ENCODE measurements around the gene LRRC26.

Gene LRRC26

GRCh38 chr9:137169896-137170358 lies at the start of gene LRRC26:
Gene LRRC26, minus strand, starts transcription at chr9:137170051. Its CDS starts 108 bp downstream, at chr9:137169943.
- no peak for DNase-seq (ENCODE audit: low spot score)

GRCh38 chr9:137218754-137219271 lies 49.0 kb upstream of the LRRC26 start:
- DNase-seq (ENCODE audit: low spot score): peak; percentile 30

GRCh38 chr9:137218212-137218753 lies 48.4 kb upstream of the LRRC26 start:
- no peak for DNase-seq (ENCODE audit: low spot score)

GRCh38 chr9:137217276-137218211 lies 47.7 kb upstream of the LRRC26 start:
- peak; percentile 45 for DNase-seq (ENCODE audit: low spot score)

- DNase-seq (ENCODE audit: low spot score): no peak
Measured at GRCh38 chr9:137216188-137216965, 46.5 kb upstream of the LRRC26 start.

- no peak for DNase-seq (ENCODE audit: low spot score)
Measured at GRCh38 chr9:137215196-137215986, 45.5 kb upstream of the LRRC26 start.

GRCh38 chr9:137214620-137215019 lies 44.8 kb upstream of the LRRC26 start:
- DNase-seq (ENCODE audit: low spot score): no peak

- DNase-seq (ENCODE audit: low spot score): no peak
Measured at GRCh38 chr9:137213160-137214060, 43.6 kb upstream of the LRRC26 start.

GRCh38 chr9:137212520-137212919 lies 42.7 kb upstream of the LRRC26 start:
- no peak for DNase-seq (ENCODE audit: low spot score)

- DNase-seq (ENCODE audit: low spot score): no peak
Measured at GRCh38 chr9:137211532-137211931, 41.7 kb upstream of the LRRC26 start.

- no peak for DNase-seq (ENCODE audit: low spot score)
Measured at GRCh38 chr9:137206602-137207001, 36.8 kb upstream of the LRRC26 start.

GRCh38 chr9:137205126-137206069 lies 35.5 kb upstream of the LRRC26 start, which contains the start of the genes NDOR1 and TMEM203:
Gene NDOR1, plus strand, starts transcription at chr9:137205700. Its CDS starts 78 bp downstream, at chr9:137205778.
Gene TMEM203, minus strand, starts transcription at chr9:137205648. Its CDS starts 234 bp downstream, at chr9:137205414.
- peak; percentile 87 for DNase-seq (ENCODE audit: low spot score)

- no peak for DNase-seq (ENCODE audit: low spot score)
Measured at GRCh38 chr9:137204731-137205125, 34.9 kb upstream of the LRRC26 start.

GRCh38 chr9:137202966-137203365 lies 33.1 kb upstream of the LRRC26 start:
- DNase-seq (ENCODE audit: low spot score): no peak

GRCh38 chr9:137201205-137201868 lies 31.5 kb upstream of the LRRC26 start:
- DNase-seq (ENCODE audit: low spot score): no peak

GRCh38 chr9:137200311-137201204 lies 30.7 kb upstream of the LRRC26 start, which contains the start of gene TPRN:
Gene TPRN, minus strand, starts transcription at chr9:137200741. Its CDS starts 30 bp downstream, at chr9:137200711.
- DNase-seq (ENCODE audit: low spot score): peak; percentile 98

GRCh38 chr9:137199411-137200121 lies 29.7 kb upstream of the LRRC26 start:
- no peak for DNase-seq (ENCODE audit: low spot score)
